GM12891 (cell line): Measurements from ENCODE around the gene SMG6.

ENCODE experiments used
- POLR2A ChIP-seq: IDR thresholded peaks from 2 replicates; pipeline ENCODE4 v1.6.1; 2011; ENCODE audit warnings: low read depth, low read length, control low read depth
- POLR2AphosphoS5 ChIP-seq: IDR thresholded peaks from 2 replicates; pipeline ENCODE4 v1.6.1; 2011; ENCODE audit warnings: low read depth, low read length, control low read depth
- TAF1 ChIP-seq: IDR thresholded peaks from 2 replicates; pipeline ENCODE4 v1.6.1; 2011; ENCODE audit warnings: low read depth, low read length, control low read depth

DNA sequence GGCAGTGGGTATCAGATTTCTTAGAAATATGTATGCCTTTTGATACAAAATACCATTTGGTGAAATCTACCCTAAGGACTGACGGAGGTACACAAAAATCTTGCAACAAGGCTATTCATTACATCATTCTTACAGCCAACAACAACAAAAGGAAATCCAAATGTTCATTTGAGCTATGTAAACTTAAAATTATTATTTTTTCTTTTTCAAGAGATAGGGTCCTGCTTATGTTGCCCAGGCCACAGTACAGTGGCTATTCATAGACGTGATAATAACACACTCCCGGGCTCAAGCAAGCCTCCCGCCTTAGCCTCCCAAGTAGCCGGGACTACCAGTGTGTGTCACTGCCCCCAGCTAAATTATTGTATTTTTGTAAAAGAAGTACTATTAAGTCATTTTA is 9.2 kb upstream of the SMG6 start:
- TF ChIP-seq POLR2AphosphoS5 (no peak), TAF1 (no peak), POLR2A (no peak)
